Measurements from ENCODE around the gene METTL24. TPM values are rescaled to one million over a fixed set of nuclear protein-coding genes. Genes with fewer than 3 reads are reported as not detected.

Gene METTL24
- total and polyA plus RNA-seq, 2 of the 13 experiments (the other 11 are each of a cell fraction or from before 2014, with no cell fraction given): not detected

DNA sequence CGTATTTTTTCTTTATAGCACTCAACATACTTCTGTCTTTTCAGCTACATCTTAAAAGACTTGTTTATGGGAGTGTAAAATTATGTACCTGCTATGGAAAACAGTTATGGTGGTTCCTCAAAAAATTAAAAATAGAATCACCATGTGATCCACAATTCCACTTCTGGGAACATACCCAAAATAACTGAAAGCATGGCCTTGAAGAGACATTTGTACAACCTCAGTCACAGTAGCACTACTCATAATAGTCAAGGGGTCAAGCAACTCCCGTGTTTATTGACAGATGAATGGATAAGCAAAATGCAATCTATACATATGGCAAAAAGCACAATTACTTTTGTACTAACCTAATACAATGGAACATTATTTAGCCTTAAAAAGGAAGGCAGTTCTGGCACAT, 74.5 kb downstream of the METTL24 start (continued):
- TF ChIP-seq ZNF460 (CRISPR knock-in tag; IDR thresholded peaks at IDR 0.05; ENCODE audit: borderline replicate concordance): no peak
- TF ChIP-seq SOX6 (IDR thresholded peaks at IDR 0.05): no peak
- no peak for TF ChIP-seq SOX6 (CRISPR knock-in tag; IDR thresholded peaks at IDR 0.05)

DNA sequence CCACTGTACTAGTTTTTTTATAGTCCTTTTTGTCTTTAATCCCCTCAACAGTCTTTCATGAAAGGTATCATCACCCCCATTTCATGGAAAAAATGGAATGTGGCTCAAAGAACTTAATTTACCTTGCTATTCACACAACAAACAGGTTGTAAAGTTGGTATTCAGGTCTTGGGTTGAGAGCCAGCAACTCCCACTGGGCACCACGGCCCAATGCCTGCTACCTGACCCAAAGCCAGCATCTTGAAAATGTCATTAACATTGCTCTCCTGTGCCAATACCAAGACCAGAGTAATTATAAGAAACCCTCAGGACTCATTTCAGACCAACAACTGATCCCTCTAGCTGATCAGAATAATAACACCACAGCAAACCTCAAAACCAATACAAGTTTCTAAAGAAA, 75.7 kb downstream of the METTL24 start:
- no peak overlapping the region for H2AFZ ChIP-seq (ENCODE audit: low read length)
- no peak overlapping the region for H3K4me3 ChIP-seq (replicated peaks in 1 of 3; ENCODE audit: insufficient read depth in 1 of 3, low read depth in 2 of 3, low read length in 3 of 3)
- no peaks in the 10 kb centered on the region for H4K20me1 ChIP-seq (ENCODE audit: insufficient read depth, low read length)
- no TSS peak for BruUV-seq (replicated peaks)
- FAIRE-seq (no peak), ATAC-seq (no peak), DNase-seq (ENCODE audit: low spot score) (no peak)
- ChIA-PET CTCF (ENCODE audit: low intra/inter-chr PET ratio, low total read pairs) (no interaction called here), POLR2A (no interaction called here)
- no peak overlapping the region for H3K27ac ChIP-seq (ENCODE audit: extremely low read length, insufficient read depth, low read length)
- in situ Hi-C loops (cut with HindIII; ENCODE audit: extremely low pct_ligation_motif_present, low pct_unique_long_range_greater_than_20kb): no loop called here
- H3K27me3 ChIP-seq (ENCODE audit: control insufficient read depth in 1 of 2, insufficient read depth in 2 of 2, low read length in 2 of 2): no peaks in the 10 kb centered on the region
- intact Hi-C loops (cut with micrococcal nuclease; ENCODE audit: unreplicated experiment): no loop called here
- WGBS (ENCODE audit: low lambda C conversion rate): 5% methylated on average over 1 of the region's 1 CpG
- no peak overlapping the region for H3K4me2 ChIP-seq (ENCODE audit: low read depth, low read length)
- peaks cover 10% of the 10 kb centered on the region for H3K4me1 ChIP-seq (ENCODE audit: insufficient read depth, low read length)
- H3K9me3 ChIP-seq (ENCODE audit: low read length): no peaks in the 10 kb centered on the region
- H3K36me3 ChIP-seq (replicated peaks in 1 of 2; ENCODE audit: control insufficient read depth in 1 of 2, insufficient read depth in 2 of 2, low read length in 2 of 2): no peaks in the 10 kb centered on the region
- H3K79me2 ChIP-seq (ENCODE audit: insufficient read depth, low read length): no peaks in the 10 kb centered on the region
- no peak overlapping the region for H3K9ac ChIP-seq (ENCODE audit: insufficient read depth, low read depth, low read length)
- TF ChIP-seq EZH2 (conservative IDR thresholded peaks at IDR 0.05; ENCODE audit: low read depth, low read length): no peak
- no peak for TF ChIP-seq XRCC5 (optimal IDR thresholded peaks at IDR 0.05; ENCODE audit: low read length)
- TF ChIP-seq RBFOX2 (IDR thresholded peaks at IDR 0.05; ENCODE audit: low read depth, low read length): no peak
- no peak for TF ChIP-seq KDM2A (CRISPR knock-in tag; IDR thresholded peaks at IDR 0.05; ENCODE audit: borderline replicate concordance, low read depth)
- TF ChIP-seq, protein P1, sequence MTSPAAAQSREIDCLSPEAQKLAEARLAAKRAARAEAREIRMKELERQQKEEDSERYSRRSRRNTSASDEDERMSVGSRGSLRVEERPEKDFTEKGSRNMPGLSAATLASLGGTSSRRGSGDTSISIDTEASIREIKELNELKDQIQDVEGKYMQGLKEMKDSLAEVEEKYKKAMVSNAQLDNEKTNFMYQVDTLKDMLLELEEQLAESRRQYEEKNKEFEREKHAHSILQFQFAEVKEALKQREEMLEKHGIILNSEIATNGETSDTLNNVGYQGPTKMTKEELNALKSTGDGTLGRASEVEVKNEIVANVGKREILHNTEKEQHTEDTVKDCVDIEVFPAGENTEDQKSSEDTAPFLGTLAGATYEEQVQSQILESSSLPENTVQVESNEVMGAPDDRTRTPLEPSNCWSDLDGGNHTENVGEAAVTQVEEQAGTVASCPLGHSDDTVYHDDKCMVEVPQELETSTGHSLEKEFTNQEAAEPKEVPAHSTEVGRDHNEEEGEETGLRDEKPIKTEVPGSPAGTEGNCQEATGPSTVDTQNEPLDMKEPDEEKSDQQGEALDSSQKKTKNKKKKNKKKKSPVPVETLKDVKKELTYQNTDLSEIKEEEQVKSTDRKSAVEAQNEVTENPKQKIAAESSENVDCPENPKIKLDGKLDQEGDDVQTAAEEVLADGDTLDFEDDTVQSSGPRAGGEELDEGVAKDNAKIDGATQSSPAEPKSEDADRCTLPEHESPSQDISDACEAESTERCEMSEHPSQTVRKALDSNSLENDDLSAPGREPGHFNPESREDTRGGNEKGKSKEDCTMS (CRISPR knock-in tag; conservative IDR thresholded peaks at IDR 0.05): no peak
- TF ChIP-seq, protein P2, sequence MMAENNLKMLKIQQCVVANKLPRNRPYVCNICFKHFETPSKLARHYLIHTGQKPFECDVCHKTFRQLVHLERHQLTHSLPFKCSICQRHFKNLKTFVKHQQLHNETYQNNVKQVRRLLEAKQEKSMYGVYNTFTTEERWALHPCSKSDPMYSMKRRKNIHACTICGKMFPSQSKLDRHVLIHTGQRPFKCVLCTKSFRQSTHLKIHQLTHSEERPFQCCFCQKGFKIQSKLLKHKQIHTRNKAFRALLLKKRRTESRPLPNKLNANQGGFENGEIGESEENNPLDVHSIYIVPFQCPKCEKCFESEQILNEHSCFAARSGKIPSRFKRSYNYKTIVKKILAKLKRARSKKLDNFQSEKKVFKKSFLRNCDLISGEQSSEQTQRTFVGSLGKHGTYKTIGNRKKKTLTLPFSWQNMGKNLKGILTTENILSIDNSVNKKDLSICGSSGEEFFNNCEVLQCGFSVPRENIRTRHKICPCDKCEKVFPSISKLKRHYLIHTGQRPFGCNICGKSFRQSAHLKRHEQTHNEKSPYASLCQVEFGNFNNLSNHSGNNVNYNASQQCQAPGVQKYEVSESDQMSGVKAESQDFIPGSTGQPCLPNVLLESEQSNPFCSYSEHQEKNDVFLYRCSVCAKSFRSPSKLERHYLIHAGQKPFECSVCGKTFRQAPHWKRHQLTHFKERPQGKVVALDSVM (CRISPR knock-in tag; IDR thresholded peaks at IDR 0.05): no peak
- TF ChIP-seq ZFP90 (CRISPR knock-in tag; IDR thresholded peaks at IDR 0.05; ENCODE audit: borderline replicate concordance): no peak
- TF ChIP-seq, protein P3, sequence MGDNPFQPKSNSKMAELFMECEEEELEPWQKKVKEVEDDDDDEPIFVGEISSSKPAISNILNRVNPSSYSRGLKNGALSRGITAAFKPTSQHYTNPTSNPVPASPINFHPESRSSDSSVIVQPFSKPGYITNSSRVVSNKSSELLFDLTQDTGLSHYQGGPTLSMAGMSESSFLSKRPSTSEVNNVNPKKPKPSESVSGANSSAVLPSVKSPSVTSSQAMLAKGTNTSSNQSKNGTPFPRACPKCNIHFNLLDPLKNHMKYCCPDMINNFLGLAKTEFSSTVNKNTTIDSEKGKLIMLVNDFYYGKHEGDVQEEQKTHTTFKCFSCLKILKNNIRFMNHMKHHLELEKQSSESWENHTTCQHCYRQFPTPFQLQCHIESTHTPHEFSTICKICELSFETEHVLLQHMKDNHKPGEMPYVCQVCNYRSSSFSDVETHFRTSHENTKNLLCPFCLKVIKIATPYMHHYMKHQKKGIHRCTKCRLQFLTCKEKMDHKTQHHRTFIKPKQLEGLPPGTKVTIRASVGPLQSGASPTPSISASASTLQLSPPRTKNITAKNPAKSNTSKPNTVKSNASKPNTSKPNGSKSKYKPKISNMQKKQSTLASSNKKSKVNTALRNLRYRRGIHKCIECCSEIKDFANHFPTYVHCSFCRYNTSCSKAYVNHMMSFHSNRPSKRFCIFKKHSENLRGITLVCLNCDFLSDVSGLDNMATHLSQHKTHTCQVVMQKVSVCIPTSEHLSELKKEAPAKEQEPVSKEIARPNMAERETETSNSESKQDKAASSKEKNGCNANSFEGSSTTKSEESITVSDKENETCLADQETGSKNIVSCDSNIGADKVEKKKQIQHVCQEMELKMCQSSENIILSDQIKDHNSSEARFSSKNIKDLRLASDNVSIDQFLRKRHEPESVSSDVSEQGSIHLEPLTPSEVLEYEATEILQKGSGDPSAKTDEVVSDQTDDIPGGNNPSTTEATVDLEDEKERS (CRISPR knock-in tag; IDR thresholded peaks at IDR 0.05): no peak
- TF ChIP-seq SP2 (CRISPR knock-in tag; IDR thresholded peaks at IDR 0.05): no peak

All from HepG2 (cell line).